GM18517 (cell line): ENCODE measurements around the gene ADARB2.

Experiments
- ATAC-seq: cut with Tn5 transposase; IDR thresholded peaks from one replicate; pipeline ENCODE4 v1.9.1; 2021; ENCODE audit warnings: mild to moderate bottlenecking, moderate library complexity; ENCODE audit not compliant: unreplicated experiment

Gene ADARB2

GRCh38 chr10:1127629-1128028 lies 609.7 kb downstream of the ADARB2 start:
- ATAC-seq = no peak
